ENCODE data around the gene LAMB2. TPM values are rescaled to one million over a fixed set of nuclear protein-coding genes. Genes with fewer than 3 reads are reported as not detected.

Gene LAMB2
- total RNA-seq, 1 experiment from 2014 or later: 49.5 TPM

- no peak for DNase-seq (ENCODE audit: low spot score)
These were observed 11.6 kb downstream of the LAMB2 start for GRCh38 chr3:49121132-49121736.

- DNase-seq (ENCODE audit: low spot score): peak; percentile 83
These were observed 12.3 kb downstream of the LAMB2 start, which contains the start of gene USP19 for GRCh38 chr3:49120438-49121131. Gene USP19, minus strand, starts transcription at chr3:49120823. Its CDS starts 1,678 bp downstream, at chr3:49119145.

- no peak for DNase-seq (ENCODE audit: low spot score)
These were observed 12.8 kb downstream of the LAMB2 start for GRCh38 chr3:49120096-49120437.

- DNase-seq (ENCODE audit: low spot score): no peak
These were observed 13.4 kb downstream of the LAMB2 start for GRCh38 chr3:49119439-49119838.

- DNase-seq (ENCODE audit: low spot score): no peak
These were observed 13.8 kb downstream of the LAMB2 start for GRCh38 chr3:49119036-49119435.

GRCh38 chr3:49112262-49112661, 20.6 kb downstream of the LAMB2 start:
- DNase-seq (ENCODE audit: low spot score): no peak

- DNase-seq (ENCODE audit: low spot score): no peak
These were observed 21.5 kb downstream of the LAMB2 start for GRCh38 chr3:49111347-49111746.

GRCh38 chr3:49110780-49111179, 22.1 kb downstream of the LAMB2 start:
- DNase-seq (ENCODE audit: low spot score): no peak

- DNase-seq (ENCODE audit: low spot score): no peak
These were observed 24.5 kb downstream of the LAMB2 start for GRCh38 chr3:49108346-49108745.

- DNase-seq (ENCODE audit: low spot score): peak; percentile 84
These were observed 28.2 kb downstream of the LAMB2 start, which contains the start of gene QARS1 for GRCh38 chr3:49104427-49105291. Gene QARS1, minus strand, starts transcription at chr3:49104757. Its CDS starts 24 bp downstream, at chr3:49104733.

- DNase-seq (ENCODE audit: low spot score): no peak
These were observed 28.8 kb downstream of the LAMB2 start for GRCh38 chr3:49104052-49104426.

GRCh38 chr3:49100046-49100615, 32.7 kb downstream of the LAMB2 start:
- no peak for DNase-seq (ENCODE audit: low spot score)

- DNase-seq (ENCODE audit: low spot score): no peak
These were observed 33.8 kb downstream of the LAMB2 start for GRCh38 chr3:49098910-49099630.

GRCh38 chr3:49098429-49098828, 34.4 kb downstream of the LAMB2 start:
- DNase-seq (ENCODE audit: low spot score): no peak

- DNase-seq (ENCODE audit: low spot score): peak; percentile 96
These were observed 38.7 kb downstream of the LAMB2 start, which contains the start of gene QRICH1 for GRCh38 chr3:49093853-49094767. Gene QRICH1, minus strand, starts transcription at chr3:49094071. Its CDS starts 17,054 bp downstream, at chr3:49077017.

GRCh38 chr3:49092938-49093852, 39.7 kb downstream of the LAMB2 start:
- DNase-seq (ENCODE audit: low spot score): peak; percentile 61

- no peak for DNase-seq (ENCODE audit: low spot score)
These were observed 51.4 kb downstream of the LAMB2 start for GRCh38 chr3:49081429-49081828.

GRCh38 chr3:49079270-49079669, 53.6 kb downstream of the LAMB2 start:
- no peak for DNase-seq (ENCODE audit: low spot score)

- DNase-seq (ENCODE audit: low spot score): no peak
These were observed 56.2 kb downstream of the LAMB2 start for GRCh38 chr3:49076646-49077045.

All from HT-29 (cell line).